Measurements from ENCODE around the gene GRIK2. TPM values are rescaled to one million over a fixed set of nuclear protein-coding genes. Genes with fewer than 3 reads are reported as not detected.

Gene GRIK2
- total RNA-seq, 1 experiment from 2014 or later = 0.70 TPM

DNA sequence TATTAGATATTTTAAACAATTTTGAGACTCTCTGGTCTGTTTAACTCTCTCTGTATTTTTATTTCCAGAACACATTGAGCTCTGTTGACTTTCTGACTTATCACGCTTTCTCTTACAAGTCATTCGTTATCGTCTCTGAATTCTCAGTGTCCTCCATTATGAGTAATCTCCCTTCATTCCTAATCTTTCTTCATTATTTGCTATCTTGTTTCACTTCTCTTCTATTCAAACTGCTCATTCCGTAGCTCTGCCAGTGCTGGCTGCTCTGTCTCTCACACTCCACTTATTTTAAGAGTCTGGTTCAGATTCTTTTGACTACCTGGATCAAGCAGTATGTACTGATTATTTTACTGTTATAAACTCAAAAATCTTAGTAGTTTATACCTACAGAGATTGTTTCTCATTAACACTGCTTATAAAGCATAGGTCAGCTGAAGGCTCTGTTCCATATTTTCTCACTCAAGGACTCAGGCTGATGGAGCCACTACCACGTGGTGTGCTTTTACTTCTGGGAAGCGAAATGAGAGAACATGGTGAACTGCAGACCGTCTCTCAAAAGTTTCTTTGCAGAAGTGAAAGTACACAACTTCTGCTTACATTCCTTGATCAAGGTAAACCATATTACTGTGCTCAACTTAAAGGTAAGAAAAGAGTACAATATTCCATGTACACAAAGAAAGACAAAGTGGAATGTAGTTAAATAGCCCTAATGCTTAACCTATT is 485.2 kb downstream of the GRIK2 start:
- no peak overlapping the region for H2BK12ac ChIP-seq (ENCODE audit: insufficient read length, low read depth, low read length)
- H4K20me1 ChIP-seq (ENCODE audit: control insufficient read depth, insufficient read depth, insufficient read length) = no peaks in the 10 kb centered on the region
- WGBS (ENCODE audit: extremely low coverage, insufficient read length, low lambda C conversion rate) = no CpG with 5 or more reads among the region's 7 CpGs
- no peaks in the 10 kb centered on the region for H3K79me1 ChIP-seq (ENCODE audit: insufficient read depth, low read depth, low read length, poor library complexity, severe bottlenecking)
- no peak overlapping the region for H3T11ph ChIP-seq (ENCODE audit: low read length)
- H3K4me1 ChIP-seq (ENCODE audit: insufficient read depth, low read length) = no peaks in the 10 kb centered on the region
- H2BK20ac ChIP-seq (ENCODE audit: low read depth, low read length, poor library complexity, severe bottlenecking) = no peak overlapping the region
- Mint-ChIP-seq H3K36me3 (ENCODE audit: insufficient read depth in 1 of 3, low read depth in 3 of 3) (peaks cover 0 to 4% (median 2%) of the 10 kb centered on the region in 3 experiments; a peak in 3 of 7 replicates), H3K27me3 (ENCODE audit: low read depth) (no peaks in the 10 kb centered on the region), H3K4me3 (no peak overlapping the region), H3K9me3 (peaks cover 6% of the 10 kb centered on the region in 2 experiments; a peak in 2 of 5 replicates), H3K4me1 (peaks cover 10 to 11% of the 10 kb centered on the region in 2 experiments), H3K27ac (peak overlapping the region in 1 of 3 experiments; percentile 50; a peak in 2 of 7 replicates)
- no peak overlapping the region for H2BK120ac ChIP-seq (ENCODE audit: low read depth, low read length, poor library complexity, severe bottlenecking)
- H3K23ac ChIP-seq (ENCODE audit: insufficient read length, low read depth, low read length) = no peak overlapping the region
- H3K14ac ChIP-seq (ENCODE audit: insufficient read depth, low read length) = no peak overlapping the region
- H2AK5ac ChIP-seq (ENCODE audit: insufficient read length, low read length) = no peak overlapping the region
- no peak overlapping the region for H2BK15ac ChIP-seq (ENCODE audit: low read depth, low read length)
- H3K9ac ChIP-seq (ENCODE audit: extremely low read depth, insufficient read length, low read length) = no peak overlapping the region
- no peak overlapping the region for H2BK5ac ChIP-seq (ENCODE audit: insufficient read length, low read length)
- no peak overlapping the region for H4K91ac ChIP-seq (ENCODE audit: insufficient read length, low read depth, low read length)
- TF ChIP-seq, protein P1, sequence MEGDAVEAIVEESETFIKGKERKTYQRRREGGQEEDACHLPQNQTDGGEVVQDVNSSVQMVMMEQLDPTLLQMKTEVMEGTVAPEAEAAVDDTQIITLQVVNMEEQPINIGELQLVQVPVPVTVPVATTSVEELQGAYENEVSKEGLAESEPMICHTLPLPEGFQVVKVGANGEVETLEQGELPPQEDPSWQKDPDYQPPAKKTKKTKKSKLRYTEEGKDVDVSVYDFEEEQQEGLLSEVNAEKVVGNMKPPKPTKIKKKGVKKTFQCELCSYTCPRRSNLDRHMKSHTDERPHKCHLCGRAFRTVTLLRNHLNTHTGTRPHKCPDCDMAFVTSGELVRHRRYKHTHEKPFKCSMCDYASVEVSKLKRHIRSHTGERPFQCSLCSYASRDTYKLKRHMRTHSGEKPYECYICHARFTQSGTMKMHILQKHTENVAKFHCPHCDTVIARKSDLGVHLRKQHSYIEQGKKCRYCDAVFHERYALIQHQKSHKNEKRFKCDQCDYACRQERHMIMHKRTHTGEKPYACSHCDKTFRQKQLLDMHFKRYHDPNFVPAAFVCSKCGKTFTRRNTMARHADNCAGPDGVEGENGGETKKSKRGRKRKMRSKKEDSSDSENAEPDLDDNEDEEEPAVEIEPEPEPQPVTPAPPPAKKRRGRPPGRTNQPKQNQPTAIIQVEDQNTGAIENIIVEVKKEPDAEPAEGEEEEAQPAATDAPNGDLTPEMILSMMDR (conservative IDR thresholded peaks at IDR 0.05) = no peak
- H3K79me2 ChIP-seq (ENCODE audit: insufficient read depth, low read length) = no peaks in the 10 kb centered on the region
- H2AFZ ChIP-seq (ENCODE audit: low read length) = no peak overlapping the region
- no peak overlapping the region for H4K5ac ChIP-seq (ENCODE audit: insufficient read length, low read depth, low read length)
- no peak overlapping the region for H4K8ac ChIP-seq (replicated peaks; ENCODE audit: insufficient read length, low read depth, low read length)
- H3K56ac ChIP-seq (ENCODE audit: insufficient read length, low read depth, low read length) = no peak overlapping the region
- H3K27ac ChIP-seq (ENCODE audit: insufficient read length, low read depth, low read length) = no peak overlapping the region
- no peak overlapping the region for H3K4me2 ChIP-seq (ENCODE audit: insufficient read depth, insufficient read length, low read length)
- no peak overlapping the region for H3K4ac ChIP-seq (ENCODE audit: low read depth, low read length)
- H3K23me2 ChIP-seq (ENCODE audit: insufficient read length, low read depth, low read length, poor library complexity, severe bottlenecking) = no peaks in the 10 kb centered on the region
- H3K27me3 ChIP-seq (ENCODE audit: insufficient read depth, low read length) = no peaks in the 10 kb centered on the region
- H3K9me3 ChIP-seq (ENCODE audit: control insufficient read depth, low read depth, low read length) = no peaks in the 10 kb centered on the region
- no peak for DNase-seq
- H3K18ac ChIP-seq (ENCODE audit: insufficient read length, low read depth, low read length) = no peak overlapping the region

Measured in H9 (cell line).